HG03521 (cell line): ENCODE measurements around the gene ERICH6B.
"Not testable (repeated sequence)": the region's sequence is repeated elsewhere in the genome, so short reads cannot be mapped to it uniquely, and the experiment has no call there.

ENCODE experiments used
- ATAC-seq: cut with Tn5 transposase; IDR thresholded peaks from one replicate; pipeline ENCODE4 v1.9.1; 2021; ENCODE audit warnings: mild to moderate bottlenecking, moderate library complexity; ENCODE audit not compliant: unreplicated experiment

ERICH6B gene

DNA sequence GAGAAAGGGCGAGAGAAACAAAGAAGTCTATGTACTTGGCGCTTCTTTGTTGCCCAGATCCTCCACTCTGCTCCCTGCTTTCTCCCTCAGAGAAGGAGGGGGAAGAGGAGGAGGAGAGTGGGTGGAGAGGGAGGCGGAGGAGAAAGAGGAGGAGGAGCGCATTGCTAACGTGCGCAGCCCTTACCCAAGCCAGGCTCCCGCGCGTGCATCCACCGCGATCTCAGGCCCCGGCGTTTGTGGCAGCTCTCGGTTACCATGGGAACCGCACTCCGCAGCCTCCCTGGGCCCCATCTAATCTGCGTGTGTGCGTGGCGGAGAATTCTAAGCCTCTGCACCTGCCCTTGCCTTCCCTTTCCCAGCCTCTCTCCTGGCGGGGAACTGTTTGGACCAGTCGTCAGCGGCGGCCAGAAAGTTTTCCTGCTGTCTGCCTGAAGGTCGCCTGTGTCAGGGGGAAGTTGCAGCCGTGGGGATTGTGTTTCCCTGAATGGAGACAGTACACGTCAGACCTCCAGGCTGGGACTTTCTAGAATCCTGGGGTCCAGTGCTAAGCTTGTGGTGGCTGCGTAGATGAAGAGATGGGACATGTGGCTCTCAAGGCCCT lies at the start of gene ERICH6B:
Gene ERICH6B, minus strand, starts transcription at position 239 of the 601 bp plus-strand sequence. CDS start 18,734 bp downstream, outside the sequence.
- ATAC-seq = no peak

DNA sequence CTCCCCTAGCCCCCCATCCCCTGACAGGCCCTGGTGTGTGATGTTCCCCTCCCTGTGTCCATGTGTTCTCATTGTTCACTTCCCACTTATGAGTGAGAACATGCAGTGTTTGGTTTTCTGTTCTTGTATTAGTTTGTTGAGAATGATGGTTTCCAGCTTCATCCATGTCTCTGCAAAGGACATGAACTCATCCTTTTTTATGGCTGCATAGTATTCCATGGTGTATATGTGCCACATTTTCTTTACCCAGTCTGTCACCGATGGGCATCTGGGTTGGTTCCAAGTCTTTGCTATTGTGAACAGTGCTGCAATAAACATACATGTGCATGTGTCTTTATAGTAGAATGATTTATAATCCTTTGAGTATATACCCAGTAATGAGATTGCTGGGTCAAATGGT lies 47.4 kb upstream of the ERICH6B start:
- not testable (repeated sequence) for ATAC-seq

- no peak for ATAC-seq
Measured at GRCh38 chr13:45662162-45662561, 46.6 kb upstream of the ERICH6B start.

DNA sequence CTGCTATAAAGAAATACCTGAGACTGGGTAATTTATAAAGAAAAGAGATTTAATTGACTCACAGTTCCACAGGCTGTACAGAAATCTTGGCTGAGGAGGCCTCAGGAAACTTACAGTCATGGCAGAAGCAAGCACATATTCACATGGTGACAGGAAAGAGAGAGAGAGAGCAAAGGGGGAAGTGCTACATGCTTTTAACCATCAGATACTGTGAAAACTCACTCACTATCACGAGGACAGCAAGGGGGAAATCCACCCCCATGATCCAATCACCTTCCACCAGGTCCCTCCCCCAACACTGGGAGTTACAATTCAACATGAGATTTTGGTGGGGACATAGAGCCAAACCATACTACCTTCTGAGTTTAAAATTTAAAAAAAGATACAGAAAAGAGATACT lies 44.9 kb upstream of the ERICH6B start:
- not testable (repeated sequence) for ATAC-seq

DNA sequence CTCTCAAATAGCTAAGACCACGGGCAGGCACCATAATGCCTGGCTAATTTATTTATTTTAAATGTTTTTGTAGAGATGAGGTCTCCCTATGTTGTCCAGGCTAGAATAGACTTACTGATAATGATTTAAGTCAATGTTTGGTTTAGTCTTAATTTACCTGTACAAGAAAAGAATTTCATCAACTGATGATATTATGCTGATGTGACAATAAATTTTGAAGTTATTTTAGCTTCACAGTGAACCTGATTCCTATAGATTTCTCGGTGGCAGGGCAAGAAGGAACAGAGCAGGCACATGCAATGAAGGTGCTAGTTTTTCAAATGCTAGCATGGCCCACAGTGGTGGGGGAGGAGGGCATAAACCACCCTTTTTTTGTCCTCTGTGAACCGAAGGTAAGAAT lies 44.0 kb upstream of the ERICH6B start:
- no peak for ATAC-seq

DNA sequence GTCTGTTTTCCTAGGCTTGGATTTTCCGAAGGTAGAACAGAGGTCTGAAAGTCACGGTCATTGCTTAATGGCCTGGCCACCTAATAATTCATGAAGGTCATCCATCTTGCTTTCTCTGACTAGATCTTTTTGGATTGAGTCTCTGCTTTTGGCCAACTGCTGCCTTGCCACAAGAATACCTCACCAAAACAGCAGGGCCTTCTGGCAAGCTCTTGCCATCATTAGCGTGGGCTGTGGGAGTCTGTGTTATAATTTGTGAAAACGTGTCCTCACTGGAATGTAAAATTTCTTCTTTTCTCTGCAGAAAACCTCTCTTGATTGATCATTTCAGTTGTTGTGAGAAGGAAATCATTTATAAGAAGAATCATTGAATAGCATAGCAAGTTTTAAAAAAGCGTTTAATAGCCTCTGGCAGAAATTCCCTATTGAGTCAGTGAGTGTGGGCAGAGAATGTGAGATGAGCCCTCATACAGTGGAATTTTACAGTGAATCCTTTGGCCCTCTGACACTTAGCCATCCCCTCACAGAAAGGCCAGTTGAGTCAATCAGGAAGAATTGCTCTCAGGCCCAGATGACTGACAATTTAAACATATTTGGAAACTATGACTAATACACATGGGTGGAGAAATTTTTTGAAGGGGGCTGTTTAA lies 43.2 kb upstream of the ERICH6B start:
- ATAC-seq = no peak

GRCh38 chr13:45654633-45655349 lies 39.3 kb upstream of the ERICH6B start:
- no peak for ATAC-seq

DNA sequence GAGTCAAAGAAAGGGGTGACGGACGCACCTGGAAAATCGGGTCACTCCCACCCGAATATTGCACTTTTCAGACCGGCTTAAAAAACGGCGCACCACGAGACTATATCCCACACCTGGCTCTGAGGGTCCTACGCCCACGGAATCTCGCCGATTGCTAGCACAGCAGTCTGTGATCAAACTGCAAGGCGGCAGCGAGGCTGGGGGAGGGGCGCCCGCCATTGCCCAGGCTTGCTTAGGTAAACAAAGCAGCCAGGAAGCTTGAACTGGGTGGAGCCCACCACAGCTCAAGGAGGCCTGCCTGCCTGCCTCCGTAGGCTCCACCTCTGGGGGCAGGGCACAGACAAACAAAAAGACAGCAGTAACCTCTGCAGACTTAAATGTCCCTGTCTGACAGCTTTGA lies 29.7 kb upstream of the ERICH6B start:
- ATAC-seq = not testable (repeated sequence)

- ATAC-seq = not testable (repeated sequence)
Measured at GRCh38 chr13:45642159-45642558, 26.6 kb upstream of the ERICH6B start.

GRCh38 chr13:45635291-45635690 lies 19.8 kb upstream of the ERICH6B start:
- not testable (repeated sequence) for ATAC-seq

- no peak for ATAC-seq
Measured at GRCh38 chr13:45630791-45631190, 15.3 kb upstream of the ERICH6B start.

DNA sequence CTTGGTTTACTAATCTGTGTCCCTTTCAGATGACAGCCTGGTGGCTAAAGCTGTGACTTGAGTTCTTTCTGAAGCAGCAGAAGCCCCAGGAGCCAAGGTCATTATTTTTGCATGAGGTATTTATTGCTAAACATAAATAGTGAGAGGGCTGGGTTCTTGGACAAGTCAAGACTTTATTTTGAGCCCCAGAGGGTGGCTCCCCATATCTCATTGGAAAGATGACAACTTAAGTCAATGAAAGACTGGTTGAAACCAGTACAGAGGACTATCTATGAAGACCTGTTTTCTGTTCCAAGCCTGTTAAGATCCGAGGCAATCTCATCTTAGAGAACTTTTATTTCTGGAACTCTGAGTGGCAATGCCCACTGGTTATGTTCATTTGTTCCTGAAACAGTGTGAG lies 14.4 kb upstream of the ERICH6B start:
- ATAC-seq = no peak

- ATAC-seq = no peak
Measured at GRCh38 chr13:45628094-45628493, 12.6 kb upstream of the ERICH6B start.

- ATAC-seq = no peak
Measured at GRCh38 chr13:45627656-45628055, 12.1 kb upstream of the ERICH6B start.

DNA sequence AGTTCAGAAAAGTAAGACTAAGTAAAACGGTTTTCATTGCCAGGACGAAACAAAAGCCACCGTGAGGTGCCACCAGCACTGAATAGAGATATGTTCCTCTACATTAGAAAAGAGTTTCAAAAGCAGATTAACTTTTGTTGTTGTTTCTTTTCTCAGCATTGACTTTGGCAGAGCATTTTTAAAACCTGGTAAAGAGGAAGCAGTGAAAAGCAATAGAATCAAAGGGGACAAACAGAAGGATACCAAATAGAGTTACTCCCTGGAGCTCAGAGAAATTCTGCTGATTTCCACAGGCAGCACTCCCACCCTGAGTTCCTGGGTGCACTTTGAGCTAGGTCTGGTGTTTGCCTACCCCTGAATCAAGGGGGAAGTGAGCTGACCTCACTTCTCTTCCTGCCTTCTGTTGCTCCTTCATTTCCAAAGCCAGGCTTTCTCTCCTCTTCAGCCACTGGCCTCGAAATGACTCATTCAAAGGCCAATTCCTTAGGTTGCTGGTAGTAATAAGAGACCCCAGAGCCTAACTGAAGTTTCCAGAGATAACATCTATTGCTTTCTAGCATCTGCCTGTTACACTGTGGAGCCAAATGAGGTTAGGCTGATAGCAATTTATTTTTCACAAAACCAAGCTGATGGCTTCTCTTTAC lies 11.3 kb upstream of the ERICH6B start:
- ATAC-seq = no peak

GRCh38 chr13:45623516-45624090 lies 8.1 kb upstream of the ERICH6B start:
- no peak for ATAC-seq

DNA sequence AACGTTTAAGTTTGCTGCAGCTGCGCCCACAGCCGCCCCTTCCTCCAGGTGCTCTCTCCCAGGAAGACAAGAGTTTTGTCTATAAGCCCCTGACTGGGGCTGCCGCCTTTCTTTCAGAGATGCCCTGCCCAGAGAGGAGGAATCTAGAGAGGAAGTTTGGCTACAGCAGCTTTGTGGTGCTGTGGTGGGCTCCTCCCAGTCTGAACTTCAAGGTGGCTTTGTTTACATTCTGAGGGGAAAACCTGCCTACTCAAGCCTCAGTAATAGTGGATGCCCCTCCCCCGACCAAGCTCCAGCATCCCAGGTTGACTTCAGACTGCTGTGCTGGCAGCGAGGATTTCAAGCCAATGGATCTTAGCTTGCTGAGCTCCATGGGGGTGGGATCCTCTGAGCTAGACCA lies 6.4 kb upstream of the ERICH6B start:
- ATAC-seq = no peak

GRCh38 chr13:45607931-45608330 lies 7.6 kb downstream of the ERICH6B start:
- no peak for ATAC-seq

- no peak for ATAC-seq
Measured at GRCh38 chr13:45604892-45605291, 10.6 kb downstream of the ERICH6B start.

GRCh38 chr13:45603338-45603737 lies 12.2 kb downstream of the ERICH6B start:
- ATAC-seq = no peak
